Loucy (cell line): ENCODE measurements around the gene C5AR2.

Source experiments
- EZH2phosphoT487 ChIP-seq: fragments of 200-600 bp; IDR thresholded peaks from 2 replicates; pipeline ENCODE4 v1.6.1; 2018; ENCODE audit warnings: antibody characterized with exemption, mild to moderate bottlenecking, moderate library complexity, borderline replicate concordance
- TF ChIP-seq, protein P1 (sequence below): fragments of 200-600 bp; sonication (generic); conservative IDR thresholded peaks from 2 replicates; pipeline ENCODE4 v1.5.1; 2014; ENCODE audit warnings: mild to moderate bottlenecking, antibody characterized with exemption, low read length

DNA sequence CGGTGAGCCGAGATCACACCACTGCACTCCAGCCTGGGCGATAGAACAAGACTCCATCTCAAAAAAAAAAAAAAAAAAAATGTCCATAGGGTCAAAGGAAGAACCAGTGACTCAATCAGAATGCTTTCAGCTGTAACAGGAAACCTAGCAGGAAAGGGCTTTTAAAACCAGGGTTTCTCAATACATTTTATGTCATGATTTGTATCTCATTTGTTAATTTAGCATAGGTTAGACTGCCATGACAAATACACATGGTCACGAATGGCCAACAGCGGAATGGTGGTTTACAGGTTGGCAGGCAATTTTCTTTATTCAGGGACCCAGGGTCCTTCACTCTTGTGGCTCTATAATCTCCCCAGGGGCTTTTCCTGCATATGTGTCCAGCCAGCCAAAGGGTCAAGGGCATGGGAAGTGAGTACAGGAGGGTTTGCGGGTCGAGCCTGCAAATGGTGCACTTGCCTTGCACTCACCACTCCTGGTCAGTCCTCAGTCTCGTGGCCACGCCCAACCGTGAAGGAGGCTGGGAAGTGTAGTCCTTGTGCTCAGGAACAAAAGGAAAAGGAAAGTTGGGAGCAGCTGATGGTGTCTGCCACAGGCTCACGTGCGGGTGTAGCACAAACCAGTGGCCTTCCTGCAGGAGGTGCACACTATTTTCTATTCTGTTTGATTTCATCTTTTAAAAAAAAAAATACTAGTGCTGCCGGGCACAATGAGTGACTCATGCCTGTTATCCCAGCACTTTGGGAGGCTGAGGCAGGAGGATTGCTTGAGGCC, 32.0 kb downstream of the C5AR2 start:
- TF ChIP-seq, protein P1, sequence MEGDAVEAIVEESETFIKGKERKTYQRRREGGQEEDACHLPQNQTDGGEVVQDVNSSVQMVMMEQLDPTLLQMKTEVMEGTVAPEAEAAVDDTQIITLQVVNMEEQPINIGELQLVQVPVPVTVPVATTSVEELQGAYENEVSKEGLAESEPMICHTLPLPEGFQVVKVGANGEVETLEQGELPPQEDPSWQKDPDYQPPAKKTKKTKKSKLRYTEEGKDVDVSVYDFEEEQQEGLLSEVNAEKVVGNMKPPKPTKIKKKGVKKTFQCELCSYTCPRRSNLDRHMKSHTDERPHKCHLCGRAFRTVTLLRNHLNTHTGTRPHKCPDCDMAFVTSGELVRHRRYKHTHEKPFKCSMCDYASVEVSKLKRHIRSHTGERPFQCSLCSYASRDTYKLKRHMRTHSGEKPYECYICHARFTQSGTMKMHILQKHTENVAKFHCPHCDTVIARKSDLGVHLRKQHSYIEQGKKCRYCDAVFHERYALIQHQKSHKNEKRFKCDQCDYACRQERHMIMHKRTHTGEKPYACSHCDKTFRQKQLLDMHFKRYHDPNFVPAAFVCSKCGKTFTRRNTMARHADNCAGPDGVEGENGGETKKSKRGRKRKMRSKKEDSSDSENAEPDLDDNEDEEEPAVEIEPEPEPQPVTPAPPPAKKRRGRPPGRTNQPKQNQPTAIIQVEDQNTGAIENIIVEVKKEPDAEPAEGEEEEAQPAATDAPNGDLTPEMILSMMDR, result no peak
- no peak for TF ChIP-seq EZH2phosphoT487
